GM19438 (cell line): ENCODE results near the gene BIRC6.

Experiments
- ATAC-seq: cut with Tn5 transposase; IDR thresholded peaks from one replicate; pipeline ENCODE4 v1.9.1; 2021; ENCODE audit warnings: low read depth; ENCODE audit not compliant: unreplicated experiment

BIRC6 gene

DNA sequence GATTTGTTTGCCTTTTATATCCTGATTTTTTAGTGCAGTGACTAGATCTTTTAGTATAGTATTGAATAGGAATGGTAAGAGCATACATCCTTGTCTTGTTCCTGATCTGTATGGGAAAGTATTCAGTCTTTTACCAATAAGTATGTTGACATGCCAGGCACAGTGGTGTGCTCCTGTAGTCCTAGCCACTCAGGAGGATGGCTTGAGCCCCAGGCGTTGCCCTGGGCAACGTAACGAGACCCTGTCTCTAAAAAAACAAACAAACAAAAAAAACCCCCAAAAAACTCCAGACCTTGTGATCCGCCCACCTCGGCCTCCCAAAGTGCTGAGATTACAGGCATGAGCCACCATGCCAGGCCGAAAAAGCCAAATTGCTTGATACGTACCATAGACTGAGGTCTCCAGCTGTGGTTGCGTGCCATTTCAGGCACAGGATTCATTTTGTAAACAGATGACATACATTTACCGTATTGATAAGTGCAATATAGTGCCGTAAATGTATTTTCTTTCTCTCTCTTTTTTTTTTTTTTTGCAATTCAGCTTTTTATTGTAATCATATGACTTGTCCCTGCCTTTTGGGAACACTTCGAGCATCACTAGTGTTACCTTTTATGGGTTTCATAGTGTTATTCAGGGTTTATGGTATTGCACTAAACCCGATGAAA lies 18.5 kb downstream of the BIRC6 start:
- ATAC-seq, result no peak

DNA sequence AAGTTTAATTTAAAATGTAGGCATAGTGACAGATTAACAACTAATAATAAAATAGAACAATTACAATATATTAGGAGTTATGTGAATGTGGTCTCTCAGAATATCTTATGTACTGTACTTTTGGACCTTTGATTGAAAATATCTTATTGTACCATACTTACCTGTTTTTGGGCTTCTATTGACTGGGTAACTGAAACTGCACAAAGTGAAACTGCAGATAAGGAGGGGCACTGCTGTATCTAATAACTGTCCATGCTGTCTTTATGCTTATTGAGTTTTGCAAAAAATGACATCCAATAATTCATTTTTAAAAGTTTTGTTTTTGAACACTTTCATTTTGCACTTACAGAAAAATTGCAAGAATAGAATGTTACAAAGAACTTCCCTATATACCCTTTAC lies 19.9 kb downstream of the BIRC6 start:
- ATAC-seq, result no peak

DNA sequence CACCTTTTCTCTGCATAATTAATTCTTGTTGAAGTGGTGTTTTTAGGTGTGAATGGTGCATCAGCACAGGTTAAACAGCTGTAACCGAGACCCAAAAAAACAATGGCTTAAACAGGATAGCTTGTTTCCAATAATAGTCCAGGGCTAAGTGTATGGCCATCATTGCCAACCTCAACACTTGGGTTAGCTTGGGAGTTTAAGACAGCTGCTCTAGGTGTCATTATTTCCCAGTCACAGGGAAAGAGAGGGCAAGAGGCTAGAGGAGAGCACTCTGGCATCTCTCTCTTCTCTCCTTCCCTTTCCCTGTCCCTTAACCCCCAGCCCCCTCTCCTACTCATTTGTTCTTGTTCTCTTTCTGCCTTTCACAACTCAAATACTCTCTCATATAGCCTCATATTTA lies 21.1 kb downstream of the BIRC6 start:
- ATAC-seq, result no peak

DNA sequence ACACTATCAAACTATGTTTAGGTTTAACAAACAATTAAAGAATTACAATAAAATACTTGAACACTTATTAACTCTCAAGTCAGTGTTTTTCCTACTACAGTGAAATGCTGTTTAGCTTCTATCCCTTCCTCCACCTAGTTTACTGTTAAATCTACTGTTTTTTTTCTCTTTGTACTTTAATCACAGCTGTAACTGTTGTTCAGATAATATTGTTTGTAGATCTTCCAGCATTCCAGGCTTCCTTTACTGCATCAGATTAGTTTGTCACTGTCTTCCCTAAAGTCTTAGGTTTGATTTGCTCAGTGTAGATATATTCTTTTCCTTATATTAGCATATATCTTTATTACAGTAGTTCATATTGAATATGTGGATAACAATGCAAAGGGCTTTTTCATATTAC lies 22.5 kb downstream of the BIRC6 start:
- no peak for ATAC-seq

DNA sequence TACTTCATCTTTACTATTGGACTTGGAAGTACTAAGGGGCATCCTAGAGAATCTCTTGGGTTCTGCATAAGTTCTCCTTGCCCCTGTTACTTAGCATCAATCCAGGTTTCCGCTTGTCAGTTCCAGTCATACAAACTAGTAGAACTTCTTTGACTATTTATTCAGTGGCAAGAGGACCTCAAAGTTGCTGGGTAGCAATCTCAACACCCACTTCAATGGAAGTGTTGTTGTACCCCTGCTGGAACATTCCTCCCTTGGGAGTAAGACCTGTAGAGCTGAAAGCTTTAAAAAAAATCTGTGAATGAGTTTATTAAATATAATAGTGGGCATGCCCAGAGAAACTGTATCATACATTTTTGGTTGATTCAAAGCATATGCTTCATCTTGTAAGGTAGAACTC lies 27.0 kb downstream of the BIRC6 start:
- no peak for ATAC-seq

DNA sequence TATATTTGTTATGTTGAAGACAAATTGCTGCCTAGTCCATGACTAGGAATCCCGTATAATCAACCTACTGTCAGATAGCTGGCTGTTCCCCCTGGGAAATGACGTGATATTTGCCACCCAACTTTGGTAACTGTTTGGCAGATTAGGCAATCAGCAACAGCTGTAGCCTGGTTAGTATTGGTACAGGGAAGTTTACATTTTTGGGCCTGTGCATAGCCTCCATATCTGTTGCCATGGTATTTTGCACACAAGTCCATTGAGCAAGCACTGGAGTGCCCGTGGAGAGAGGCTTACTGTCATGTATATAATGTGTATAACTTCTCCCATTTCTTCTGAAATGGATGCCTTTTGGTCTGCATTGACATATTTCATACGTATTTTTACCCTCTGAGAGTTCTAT lies 27.7 kb downstream of the BIRC6 start:
- no peak for ATAC-seq

DNA sequence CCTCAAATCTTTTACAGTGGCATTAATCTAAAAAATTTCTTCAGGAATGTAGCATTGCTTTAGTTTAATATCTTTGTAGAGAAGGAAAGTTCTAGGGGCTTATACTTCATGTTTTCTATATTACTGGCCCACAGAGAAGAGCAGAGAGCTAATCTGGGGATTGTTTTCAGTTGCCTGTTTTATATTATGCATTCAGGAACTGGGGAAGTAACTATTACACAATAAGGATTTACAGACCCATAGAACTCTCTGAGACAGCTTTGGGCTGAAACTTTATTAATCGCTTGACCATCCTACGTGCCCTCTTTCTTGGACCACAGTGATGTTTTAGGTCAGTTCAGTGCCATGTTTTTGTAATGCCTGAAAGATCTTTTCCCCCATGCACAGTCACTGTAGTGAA lies 29.9 kb downstream of the BIRC6 start:
- ATAC-seq, result no peak

DNA sequence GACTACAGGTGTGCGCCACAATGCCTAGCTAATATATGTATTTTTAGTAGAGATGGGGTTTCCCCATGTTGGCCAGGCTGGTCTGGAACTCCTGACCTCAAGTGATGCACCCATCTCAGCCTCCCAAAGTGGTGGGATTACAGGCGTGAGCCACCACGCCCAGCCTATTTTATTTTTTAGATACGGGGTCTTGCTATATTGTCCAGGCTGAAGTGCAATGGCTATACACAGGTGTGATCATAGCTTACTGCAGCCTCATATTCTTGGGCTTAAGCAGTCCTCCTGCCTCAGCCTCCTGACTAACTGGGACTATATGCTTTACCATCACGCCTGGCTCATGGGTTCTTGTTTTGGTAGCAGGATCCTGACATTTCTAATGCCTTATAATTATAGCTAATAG lies 42.4 kb downstream of the BIRC6 start:
- ATAC-seq, result no peak

DNA sequence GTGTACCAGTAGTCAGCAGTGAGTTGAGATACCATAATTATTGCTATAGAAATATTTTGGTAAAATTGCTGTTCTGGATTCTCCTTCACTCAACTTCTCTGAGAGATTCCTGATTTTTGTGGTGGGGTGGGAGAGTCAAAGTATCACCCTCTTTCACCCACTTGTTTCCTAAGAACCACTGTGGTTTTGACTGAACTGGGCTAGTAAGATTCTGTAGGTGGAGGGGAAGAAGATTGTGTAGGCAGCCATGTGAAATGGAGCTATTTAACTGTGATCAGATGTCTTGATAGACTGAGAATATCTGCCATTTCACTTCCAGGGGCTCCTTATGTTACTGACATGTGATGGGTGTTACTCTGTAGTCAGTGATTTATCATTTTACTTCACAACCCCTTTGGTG lies 45.3 kb downstream of the BIRC6 start:
- no peak for ATAC-seq

DNA sequence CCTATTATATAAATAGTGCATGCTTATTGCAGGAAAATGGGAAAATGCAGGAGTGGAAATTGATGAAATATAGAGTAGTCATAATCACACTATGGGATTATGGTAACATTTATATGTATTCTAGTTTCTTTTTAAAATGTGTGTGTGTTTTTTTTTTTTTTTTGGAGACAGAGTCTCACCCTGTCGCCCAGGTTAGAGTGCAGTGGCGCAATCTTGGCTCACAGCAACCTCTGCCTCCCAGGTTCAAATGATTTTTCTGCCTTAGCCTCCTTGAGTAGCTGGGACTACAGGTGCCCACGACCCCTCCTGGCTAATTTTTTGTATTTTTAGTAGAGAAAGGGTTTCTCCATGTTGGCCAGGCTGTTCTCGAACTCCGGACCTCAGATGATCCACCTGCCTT lies 47.0 kb downstream of the BIRC6 start:
- ATAC-seq, result no peak

DNA sequence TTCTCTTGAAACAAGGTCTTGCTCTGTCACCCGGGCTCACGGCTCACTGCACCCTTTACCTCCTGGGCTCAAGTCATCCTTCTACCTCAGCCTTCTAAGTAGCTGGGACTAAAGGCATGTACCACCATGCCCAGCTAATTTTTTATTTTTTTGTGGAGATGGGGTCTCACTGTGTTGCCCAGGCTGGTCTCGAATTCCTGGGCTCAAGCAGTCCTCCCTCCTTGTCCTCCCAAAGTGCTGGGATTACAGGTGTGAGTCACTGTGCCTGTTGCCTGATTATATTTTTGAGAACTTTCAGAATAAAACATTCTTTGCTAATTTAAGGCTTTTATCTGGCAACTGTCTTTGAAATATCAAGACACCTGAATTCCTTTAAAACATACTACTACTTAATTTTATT lies 47.9 kb downstream of the BIRC6 start:
- ATAC-seq, result no peak

DNA sequence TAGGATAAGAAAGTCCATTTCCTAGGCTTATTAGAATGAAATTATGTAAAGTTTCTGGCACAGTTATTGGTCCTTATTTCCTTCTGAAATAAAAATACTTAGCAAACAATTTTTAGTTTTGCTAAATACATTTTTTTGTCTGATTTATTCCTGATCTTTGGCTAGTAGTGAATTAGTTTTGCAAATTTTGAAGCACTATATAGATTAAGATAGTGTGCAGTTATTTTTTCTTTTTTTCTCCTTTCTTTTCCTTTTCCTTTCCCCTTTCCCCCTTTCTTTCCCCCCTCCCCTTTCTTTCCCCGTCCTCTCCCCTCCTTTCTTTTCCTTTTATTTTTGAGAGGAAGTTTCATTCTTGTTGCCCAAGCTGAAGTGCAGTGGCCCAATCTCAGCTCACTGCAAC lies 59.7 kb downstream of the BIRC6 start:
- no peak for ATAC-seq

DNA sequence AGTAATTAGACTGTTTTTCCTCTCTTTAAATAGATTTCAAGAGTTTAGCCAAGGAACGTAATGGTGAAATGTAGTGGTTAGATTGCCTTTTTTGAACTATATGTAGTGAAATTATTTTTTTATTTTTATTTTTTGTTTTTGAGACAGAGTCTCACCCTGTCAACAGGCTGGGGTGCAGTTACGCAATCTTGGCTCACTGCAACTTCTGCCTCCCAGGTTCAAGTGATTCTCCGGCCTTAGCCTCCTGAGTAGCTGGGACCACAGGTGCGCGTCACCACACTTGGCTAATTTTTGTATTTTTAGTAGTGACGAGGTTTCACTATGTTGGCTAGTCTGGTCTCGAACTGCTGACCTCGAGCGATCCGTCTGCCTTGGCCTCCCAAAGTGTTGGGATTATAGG lies 60.8 kb downstream of the BIRC6 start:
- ATAC-seq, result no peak

DNA sequence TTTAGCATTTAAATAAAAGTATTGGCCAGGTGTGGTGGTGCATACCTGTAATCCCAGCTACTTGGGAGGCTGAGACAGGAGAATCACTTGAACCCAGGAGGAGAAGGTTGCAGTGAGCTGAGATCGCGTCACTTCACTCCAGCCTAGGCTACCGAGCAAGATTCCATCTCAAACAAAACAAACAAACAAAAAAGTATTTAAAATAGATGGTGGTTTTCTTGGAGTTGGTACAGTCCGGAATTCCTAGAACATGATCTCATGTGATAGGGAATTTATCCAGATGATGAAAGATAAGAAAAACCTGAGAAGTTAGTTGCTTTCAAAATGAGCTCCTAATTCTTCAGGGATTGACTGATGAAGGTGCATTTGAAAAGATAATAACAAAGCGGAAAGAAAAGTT lies 62.0 kb downstream of the BIRC6 start:
- ATAC-seq, result no peak

DNA sequence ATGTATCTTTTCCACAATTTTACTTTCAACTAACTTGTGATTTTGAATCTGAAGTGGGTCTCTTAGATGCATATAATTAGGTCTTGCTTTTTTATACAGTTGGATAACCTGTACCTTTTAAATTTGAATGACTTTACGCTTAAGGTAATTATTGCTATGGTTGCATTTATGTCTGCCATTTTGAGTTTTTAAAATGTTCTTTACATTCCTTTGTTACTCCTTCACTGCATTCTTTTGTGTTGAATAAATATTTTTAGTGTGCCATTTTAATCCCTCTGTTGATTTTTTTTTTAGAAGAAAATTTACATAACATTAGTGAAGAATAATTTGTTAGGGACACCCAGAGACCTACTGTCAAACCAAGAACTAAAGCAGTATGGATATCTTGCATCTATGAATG lies 65.3 kb downstream of the BIRC6 start:
- ATAC-seq, result no peak

DNA sequence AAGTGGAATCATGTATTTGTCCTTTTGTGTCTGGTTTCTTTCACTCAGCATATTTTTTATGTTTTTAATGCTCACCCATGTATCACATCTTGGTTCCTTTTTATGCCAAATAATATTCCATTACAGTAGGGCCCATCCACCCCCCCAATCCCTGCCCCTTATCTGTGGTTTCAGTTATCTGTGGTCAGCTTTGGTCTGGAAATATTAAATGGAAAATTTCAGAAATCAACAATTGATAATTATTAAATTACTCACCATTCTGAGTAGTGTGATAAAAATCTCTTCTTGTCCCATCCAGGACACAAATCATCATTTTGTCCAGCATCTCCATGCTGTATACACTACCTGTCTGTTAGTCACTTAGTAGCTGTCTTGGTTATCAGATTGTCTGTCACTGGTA lies 66.7 kb downstream of the BIRC6 start:
- no peak for ATAC-seq

DNA sequence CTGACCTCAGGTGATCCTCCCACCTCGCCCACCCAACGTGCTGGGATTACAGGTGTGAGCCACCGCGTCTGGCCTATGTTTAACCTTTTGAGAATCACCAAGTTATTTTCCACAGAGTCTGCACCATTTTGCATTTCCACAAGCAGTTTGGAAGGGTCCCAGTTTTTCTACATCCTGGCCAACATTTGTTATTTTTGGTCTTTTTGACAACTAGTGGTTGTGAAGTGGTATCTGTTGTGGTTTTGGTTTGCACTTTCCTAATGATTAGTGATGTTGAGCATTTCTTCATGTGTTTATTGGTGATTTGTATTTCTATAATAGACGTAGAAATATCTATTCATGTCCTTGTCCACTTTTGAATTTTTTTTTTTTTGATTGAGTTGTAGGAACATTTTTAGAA lies 67.9 kb downstream of the BIRC6 start:
- no peak for ATAC-seq

DNA sequence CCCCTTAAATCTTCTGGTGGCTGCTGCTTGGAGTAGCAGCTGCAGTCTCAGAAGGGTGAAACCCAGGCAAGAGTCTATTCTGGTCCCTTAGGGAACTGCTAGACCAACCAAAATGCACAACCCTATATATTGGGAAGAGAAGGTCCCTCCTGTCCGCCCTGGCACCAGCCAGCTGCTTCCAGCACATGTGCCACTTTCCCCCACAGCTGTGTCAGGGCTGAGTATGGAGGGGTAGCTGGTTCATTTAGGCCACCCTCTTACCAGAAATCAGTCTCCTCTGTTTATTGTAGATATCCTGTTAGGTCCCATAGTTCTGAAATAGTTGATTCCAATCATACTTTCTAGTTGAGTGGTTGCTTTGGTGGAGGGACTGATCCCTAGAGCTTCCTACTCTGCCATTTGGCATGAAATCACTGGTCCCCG lies 68.9 kb downstream of the BIRC6 start:
- ATAC-seq, result no peak

DNA sequence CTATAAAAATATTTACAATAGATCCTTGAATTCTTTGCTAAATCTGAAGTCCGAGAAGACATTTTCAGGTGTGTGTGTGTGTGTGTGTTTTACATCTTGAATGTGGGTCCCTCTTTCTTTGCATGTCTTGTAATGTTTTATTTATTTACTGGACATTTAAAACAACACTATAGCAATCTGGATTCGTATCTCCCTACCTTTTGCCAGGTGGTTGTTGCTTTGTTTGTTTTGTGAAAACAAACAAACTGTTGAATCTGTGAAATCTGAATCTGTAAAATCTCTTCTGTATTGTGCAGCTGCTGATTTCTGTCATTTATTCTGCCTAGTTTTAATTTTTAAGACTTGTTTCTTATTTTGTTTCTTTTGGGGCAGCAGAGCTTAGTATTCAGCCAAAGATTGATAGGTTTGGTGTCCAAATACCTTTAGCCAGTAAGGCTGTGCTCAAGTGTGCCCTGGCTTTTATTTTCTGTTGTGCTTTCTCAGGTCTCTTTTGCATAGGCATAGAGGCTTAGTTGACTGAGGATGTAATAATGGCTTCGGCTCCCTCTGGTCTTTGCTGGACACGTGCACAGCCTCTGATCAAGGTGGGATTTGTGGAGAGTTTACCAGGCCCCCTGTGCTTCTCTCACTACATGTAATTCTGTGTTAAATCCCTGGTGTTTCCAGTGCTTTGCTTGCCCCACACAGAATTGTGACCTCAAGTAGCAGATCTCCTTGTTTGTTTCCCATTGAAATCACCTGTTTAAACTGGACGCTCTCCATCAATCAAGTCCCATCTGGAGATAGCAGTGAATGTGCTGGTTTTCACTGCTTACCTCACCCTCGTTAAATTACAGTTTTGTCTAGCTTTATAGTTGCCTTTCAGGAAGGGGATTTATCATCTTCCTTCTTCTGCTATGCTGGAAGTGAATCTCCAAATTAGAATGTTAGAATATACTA lies 71.1 kb downstream of the BIRC6 start:
- no peak for ATAC-seq

DNA sequence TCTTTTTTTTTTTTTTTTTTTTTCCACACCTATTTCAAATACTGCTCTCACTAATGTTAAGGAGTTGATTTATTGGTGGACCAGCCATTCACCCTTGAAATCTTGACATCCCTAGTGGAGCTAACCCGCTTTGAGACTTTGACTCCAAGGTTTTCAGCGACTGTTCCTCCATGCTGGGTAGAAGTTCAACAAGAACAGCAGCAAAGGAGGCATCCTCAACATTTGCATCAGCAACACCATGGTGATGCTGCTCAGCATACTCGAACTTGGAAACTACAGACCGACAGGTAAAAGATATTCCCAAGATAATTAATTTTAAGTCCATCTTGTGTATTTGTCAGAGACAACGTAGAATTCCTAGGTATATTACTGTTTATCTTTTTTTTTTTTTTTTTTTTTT lies 74.0 kb downstream of the BIRC6 start:
- ATAC-seq, result no peak

DNA sequence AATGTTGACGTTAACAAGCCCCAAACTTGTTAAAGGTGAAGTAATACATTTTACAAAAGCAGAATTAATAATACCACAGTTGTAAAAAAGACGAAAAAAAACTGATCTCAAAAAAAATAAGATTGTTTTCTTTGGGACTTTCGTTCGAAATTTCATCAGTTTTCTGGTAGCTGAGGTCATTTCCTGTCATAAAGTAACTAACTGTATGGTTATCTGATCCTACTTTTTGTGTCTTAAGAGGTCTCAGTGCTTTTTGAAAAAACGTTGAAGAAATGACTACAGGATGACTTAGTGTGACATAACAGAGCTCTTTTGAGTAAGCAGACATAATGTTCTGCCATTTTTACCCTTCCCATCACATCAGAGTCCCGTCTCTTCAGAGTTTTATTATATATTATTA lies 79.3 kb downstream of the BIRC6 start:
- ATAC-seq, result no peak

DNA sequence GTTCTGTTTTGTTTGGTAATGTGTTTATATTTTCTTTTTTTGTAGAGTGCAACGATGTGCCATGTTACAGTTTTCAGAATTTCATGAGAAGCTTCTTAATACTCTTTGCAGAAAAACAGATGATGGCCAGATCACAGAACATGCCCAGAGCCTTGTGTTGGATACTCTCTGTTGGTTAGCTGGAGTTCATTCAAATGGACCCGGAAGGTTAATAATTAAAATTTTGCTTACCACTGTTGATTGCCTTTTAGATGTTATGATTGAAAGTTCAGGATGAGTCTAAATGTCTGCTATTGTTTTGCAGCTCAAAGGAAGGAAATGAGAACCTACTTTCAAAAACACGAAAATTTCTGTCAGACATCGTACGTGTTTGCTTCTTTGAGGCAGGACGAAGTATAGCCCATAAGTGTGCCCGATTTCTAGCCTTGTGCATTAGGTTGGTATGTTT lies 85.2 kb downstream of the BIRC6 start:
- no peak for ATAC-seq
